Measurements from ENCODE around the gene HNF1B.

Gene HNF1B

DNA sequence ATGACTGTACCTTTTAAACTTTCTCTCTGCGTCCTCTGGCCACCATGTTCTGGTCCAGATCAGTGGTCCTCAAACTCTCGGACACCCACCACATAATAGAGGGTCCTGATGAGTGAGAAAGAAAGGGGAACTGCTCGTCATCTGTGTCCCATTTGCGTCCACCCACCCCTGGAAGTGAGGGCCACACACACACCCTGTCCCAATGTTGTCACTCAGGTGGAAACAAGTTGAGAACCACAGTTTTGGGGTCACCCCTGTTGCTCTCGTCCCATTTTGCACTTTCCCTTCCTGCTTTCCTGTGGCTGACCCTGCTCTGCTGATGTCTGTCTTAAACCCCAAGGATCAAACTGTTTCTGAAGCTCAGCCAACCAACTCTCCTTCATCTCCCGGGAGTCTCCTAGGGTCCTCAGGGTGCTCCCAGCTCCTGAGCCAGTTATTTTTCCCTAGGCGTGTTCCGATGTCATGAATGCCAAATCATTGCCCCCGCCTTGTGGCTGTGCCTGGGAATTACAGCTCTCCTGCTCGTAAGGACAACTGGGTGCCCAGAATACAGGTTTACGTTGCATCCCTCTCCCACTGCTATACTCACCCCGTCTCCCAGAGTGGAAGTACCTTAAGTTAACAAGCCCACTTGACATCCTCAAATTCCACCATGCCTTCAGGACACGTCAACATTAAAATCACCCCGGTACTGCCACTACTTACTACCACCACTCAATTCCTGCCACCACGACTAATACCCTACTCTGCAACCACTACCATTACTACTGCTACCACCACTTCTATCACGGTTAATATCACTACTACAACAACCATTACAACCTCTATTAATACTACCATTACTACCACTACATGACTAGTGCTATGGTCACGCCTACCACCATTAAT is 26.0 kb upstream of the HNF1B start:
- DNase-seq (ENCODE audit: low spot score in 2 of 2), result peak; percentile 11 to 59
- no peak overlapping the region for H3K27ac Mint-ChIP-seq
- no peaks in the 10 kb centered on the region for H3K36me3 Mint-ChIP-seq
- no peaks in the 10 kb centered on the region for H3K9me3 Mint-ChIP-seq
- peaks cover 31% of the 10 kb centered on the region for H3K4me1 Mint-ChIP-seq
- no peak overlapping the region for H3K4me3 Mint-ChIP-seq
- no peak for ATAC-seq

DNA sequence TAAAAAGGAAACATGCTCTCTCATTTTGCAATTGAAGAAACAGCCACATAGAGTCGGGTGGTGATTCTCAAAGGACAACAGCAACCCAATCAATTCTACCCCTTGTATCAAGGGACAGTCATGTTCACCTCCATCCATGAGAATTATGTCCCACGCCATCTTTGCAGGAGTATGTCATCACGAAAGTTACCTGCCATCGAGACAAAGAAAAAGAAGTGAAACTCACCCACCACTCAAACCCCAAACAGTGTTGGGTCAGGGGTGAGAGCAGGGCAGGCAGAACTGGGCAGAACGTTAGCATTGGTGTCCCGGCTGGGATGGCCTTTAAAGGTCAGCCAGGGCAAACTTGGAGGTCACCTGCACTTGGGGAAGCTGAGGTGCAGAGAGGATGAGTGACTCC is 24.2 kb upstream of the HNF1B start:
- DNase-seq (ENCODE audit: low spot score in 2 of 2), result no peak
- no peaks in the 10 kb centered on the region for H3K9me3 Mint-ChIP-seq
- no peak overlapping the region for H3K4me3 Mint-ChIP-seq
- no peaks in the 10 kb centered on the region for H3K36me3 Mint-ChIP-seq
- ATAC-seq, result no peak
- H3K27ac Mint-ChIP-seq, result no peak overlapping the region
- H3K4me1 Mint-ChIP-seq, result peaks cover 35% of the 10 kb centered on the region

DNA sequence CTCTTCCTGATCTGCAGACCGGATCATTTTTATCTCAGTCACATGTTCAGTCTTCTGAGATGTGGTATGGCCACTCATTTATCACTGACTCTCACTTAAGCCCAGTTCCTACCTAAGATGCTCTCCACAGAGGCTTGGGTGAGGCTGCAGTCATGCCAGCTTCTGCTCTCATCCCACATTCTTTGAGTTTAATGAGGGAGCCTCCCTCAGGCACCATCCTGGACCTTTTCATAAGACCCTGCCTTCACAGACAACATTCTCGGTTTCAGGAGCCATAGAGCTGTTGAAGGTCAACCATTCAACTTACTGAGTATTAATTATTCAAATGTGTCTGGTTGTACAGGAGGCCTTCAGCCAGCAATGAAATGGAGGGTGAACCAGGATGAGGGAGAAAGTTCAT is 23.6 kb upstream of the HNF1B start:
- Mint-ChIP-seq H3K36me3 (no peaks in the 10 kb centered on the region), H3K27ac (no peak overlapping the region), H3K9me3 (no peaks in the 10 kb centered on the region), H3K4me1 (peaks cover 30% of the 10 kb centered on the region), H3K4me3 (no peak overlapping the region)
- no peak for DNase-seq (ENCODE audit: low spot score in 2 of 2)
- ATAC-seq, result no peak

DNA sequence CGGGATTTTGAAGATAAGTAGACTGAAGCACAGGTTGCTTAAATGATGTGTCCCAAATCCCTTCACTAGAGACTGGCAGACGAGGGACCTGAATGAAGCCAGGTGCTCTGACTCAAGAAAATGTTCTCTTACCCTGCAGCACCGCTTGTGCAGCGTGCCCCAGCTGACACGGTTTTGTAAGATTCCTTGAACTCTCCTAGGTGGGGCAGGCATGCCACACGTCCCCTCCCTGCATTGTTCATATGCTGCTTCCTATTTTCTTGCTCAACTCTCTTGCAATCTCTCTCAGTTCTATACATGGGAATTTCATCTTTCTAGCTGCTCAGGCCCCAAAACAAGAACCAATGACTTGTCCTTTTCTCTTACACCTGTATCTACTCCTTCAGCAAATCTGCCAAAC is 22.1 kb upstream of the HNF1B start:
- Mint-ChIP-seq H3K4me3 (no peak overlapping the region), H3K27ac (no peak overlapping the region), H3K9me3 (no peaks in the 10 kb centered on the region), H3K4me1 (peaks cover 24% of the 10 kb centered on the region), H3K36me3 (no peaks in the 10 kb centered on the region)
- DNase-seq (ENCODE audit: low spot score in 2 of 2), result no peak
- ATAC-seq, result no peak

- no peak overlapping the region for H3K4me3 Mint-ChIP-seq
Observed at GRCh38 chr17:37764383-37764782, 19.5 kb upstream of the HNF1B start.

GRCh38 chr17:37762666-37763065 is 17.8 kb upstream of the HNF1B start:
- Mint-ChIP-seq H3K9me3 (no peaks in the 10 kb centered on the region), H3K4me3 (no peak overlapping the region), H3K4me1 (peaks cover 20% of the 10 kb centered on the region), H3K36me3 (no peaks in the 10 kb centered on the region), H3K27ac (no peak overlapping the region)
- DNase-seq (ENCODE audit: low spot score in 2 of 2) (no peak), ATAC-seq (no peak)

More at GRCh38 chr17:37764383-37764782, 19.5 kb upstream of the HNF1B start:
- Mint-ChIP-seq H3K9me3 (no peaks in the 10 kb centered on the region), H3K27ac (no peak overlapping the region), H3K4me1 (peaks cover 20% of the 10 kb centered on the region), H3K36me3 (no peaks in the 10 kb centered on the region)
- ATAC-seq (no peak), DNase-seq (ENCODE audit: low spot score in 2 of 2) (no peak)

- DNase-seq (ENCODE audit: low spot score in 2 of 2) (no peak), ATAC-seq (no peak)
- H3K4me1 Mint-ChIP-seq, result peaks cover 20% of the 10 kb centered on the region
- no peaks in the 10 kb centered on the region for H3K36me3 Mint-ChIP-seq
- no peak overlapping the region for H3K27ac Mint-ChIP-seq
- H3K4me3 Mint-ChIP-seq, result no peak overlapping the region
- no peaks in the 10 kb centered on the region for H3K9me3 Mint-ChIP-seq
Observed at GRCh38 chr17:37761961-37762360, 17.1 kb upstream of the HNF1B start.

DNA sequence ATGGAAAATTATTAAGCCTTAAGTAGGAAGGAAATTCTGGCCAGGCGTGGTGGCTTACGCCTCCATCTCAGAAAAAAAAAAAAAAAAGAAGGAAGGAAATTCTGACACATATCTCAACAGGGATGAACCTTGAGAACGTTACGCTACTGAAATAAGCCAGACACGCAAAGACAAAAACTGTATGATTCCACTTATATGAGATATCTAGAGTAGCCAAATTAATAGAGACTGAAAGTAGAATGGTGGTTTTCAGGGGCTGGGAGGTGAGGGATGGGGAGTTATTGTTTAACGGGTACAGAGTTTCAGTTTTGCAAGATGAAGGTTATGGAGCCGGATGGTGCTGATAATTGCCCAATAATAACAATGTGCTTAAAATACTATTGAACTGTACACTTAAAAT is 16.2 kb upstream of the HNF1B start:
- H3K4me1 Mint-ChIP-seq, result peaks cover 20% of the 10 kb centered on the region
- DNase-seq (ENCODE audit: low spot score in 2 of 2) (no peak), ATAC-seq (peak; percentile 53)
- H3K36me3 Mint-ChIP-seq, result no peaks in the 10 kb centered on the region
- no peaks in the 10 kb centered on the region for H3K9me3 Mint-ChIP-seq
- H3K4me3 Mint-ChIP-seq, result no peak overlapping the region
- no peak overlapping the region for H3K27ac Mint-ChIP-seq

- ATAC-seq (no peak), DNase-seq (ENCODE audit: low spot score in 2 of 2) (no peak)
- Mint-ChIP-seq H3K27ac (no peak overlapping the region), H3K36me3 (no peaks in the 10 kb centered on the region), H3K4me3 (no peak overlapping the region), H3K4me1 (peaks cover 9% of the 10 kb centered on the region), H3K9me3 (no peaks in the 10 kb centered on the region)
Observed at GRCh38 chr17:37759014-37759637, 14.3 kb upstream of the HNF1B start.

GRCh38 chr17:37756051-37756450 is 11.2 kb upstream of the HNF1B start:
- Mint-ChIP-seq H3K36me3 (no peaks in the 10 kb centered on the region), H3K4me3 (no peak overlapping the region), H3K9me3 (no peaks in the 10 kb centered on the region), H3K27ac (no peak overlapping the region), H3K4me1 (peaks cover 1% of the 10 kb centered on the region)
- ATAC-seq (no peak), DNase-seq (ENCODE audit: low spot score in 2 of 2) (no peak)

GRCh38 chr17:37755455-37755854 is 10.6 kb upstream of the HNF1B start:
- no peaks in the 10 kb centered on the region for H3K4me1 Mint-ChIP-seq
- H3K9me3 Mint-ChIP-seq, result no peaks in the 10 kb centered on the region
- H3K36me3 Mint-ChIP-seq, result no peaks in the 10 kb centered on the region
- no peak overlapping the region for H3K27ac Mint-ChIP-seq
- no peak for ATAC-seq
- no peak for DNase-seq (ENCODE audit: low spot score in 2 of 2)
- H3K4me3 Mint-ChIP-seq, result no peak overlapping the region

- H3K4me3 Mint-ChIP-seq, result no peak overlapping the region
- DNase-seq (ENCODE audit: low spot score in 2 of 2) (no peak), ATAC-seq (no peak)
- H3K4me1 Mint-ChIP-seq, result no peaks in the 10 kb centered on the region
- no peak overlapping the region for H3K27ac Mint-ChIP-seq
- no peaks in the 10 kb centered on the region for H3K9me3 Mint-ChIP-seq
- no peaks in the 10 kb centered on the region for H3K36me3 Mint-ChIP-seq
Observed at GRCh38 chr17:37754363-37754762, 9.5 kb upstream of the HNF1B start.

DNA sequence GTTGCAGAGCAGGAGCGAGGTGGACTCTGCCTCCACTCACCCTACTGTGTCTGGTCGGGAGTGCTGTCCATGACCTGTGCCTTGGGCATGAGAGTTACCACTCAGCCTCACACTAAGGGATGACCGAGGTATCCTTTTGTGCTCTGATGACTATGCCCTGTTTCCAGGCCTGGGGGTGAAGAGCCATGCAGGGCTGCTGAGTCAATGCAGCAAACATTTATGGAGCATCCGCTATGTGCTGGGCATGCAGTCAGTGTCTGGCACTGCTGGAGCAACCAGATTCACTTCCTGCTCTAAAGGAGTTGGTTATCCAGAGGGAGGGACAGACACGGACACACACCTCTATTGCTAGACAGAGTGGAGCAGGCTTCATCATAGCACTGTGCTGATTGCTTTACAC is 7.6 kb upstream of the HNF1B start:
- DNase-seq (ENCODE audit: low spot score in 2 of 2) (no peak), ATAC-seq (no peak)
- no peaks in the 10 kb centered on the region for H3K9me3 Mint-ChIP-seq
- no peaks in the 10 kb centered on the region for H3K4me1 Mint-ChIP-seq
- H3K27ac Mint-ChIP-seq, result no peak overlapping the region
- H3K36me3 Mint-ChIP-seq, result no peaks in the 10 kb centered on the region
- H3K4me3 Mint-ChIP-seq, result no peak overlapping the region

GRCh38 chr17:37750768-37751475 is 6.1 kb upstream of the HNF1B start:
- ATAC-seq (no peak), DNase-seq (ENCODE audit: low spot score in 2 of 2) (no peak)
- no peak overlapping the region for H3K27ac Mint-ChIP-seq
- no peaks in the 10 kb centered on the region for H3K36me3 Mint-ChIP-seq
- H3K9me3 Mint-ChIP-seq, result no peaks in the 10 kb centered on the region
- no peak overlapping the region for H3K4me3 Mint-ChIP-seq
- H3K4me1 Mint-ChIP-seq, result no peaks in the 10 kb centered on the region

GRCh38 chr17:37750292-37750691 is 5.4 kb upstream of the HNF1B start:
- Mint-ChIP-seq H3K36me3 (no peaks in the 10 kb centered on the region), H3K27ac (no peak overlapping the region), H3K9me3 (no peaks in the 10 kb centered on the region), H3K4me3 (no peak overlapping the region), H3K4me1 (peaks cover 3% of the 10 kb centered on the region)
- ATAC-seq, result no peak
- no peak for DNase-seq (ENCODE audit: low spot score in 2 of 2)

DNA sequence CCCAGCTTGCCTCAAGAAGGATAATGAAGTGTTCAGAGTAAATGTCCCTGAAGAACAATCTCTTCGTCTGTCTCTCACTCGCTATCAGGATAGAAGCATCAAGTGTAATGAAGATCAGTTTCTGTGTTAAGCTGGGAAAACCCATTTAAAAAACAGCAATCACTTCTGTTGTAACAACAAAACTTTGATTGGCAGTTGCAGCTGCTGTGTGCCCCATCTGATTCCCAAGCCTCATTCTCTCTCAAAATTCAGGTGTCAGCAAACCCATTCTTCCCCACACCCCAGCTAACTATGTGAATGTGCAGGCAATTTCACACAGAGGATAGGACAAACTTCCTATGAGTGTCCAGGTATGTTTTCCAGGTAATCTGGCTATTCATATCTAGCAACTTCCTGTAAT is 2.4 kb upstream of the HNF1B start:
- DNase-seq (ENCODE audit: low spot score in 2 of 2), result no peak
- no peak for ATAC-seq
- Mint-ChIP-seq H3K4me3 (no peak overlapping the region), H3K36me3 (no peaks in the 10 kb centered on the region), H3K9me3 (no peaks in the 10 kb centered on the region), H3K4me1 (peaks cover 22% of the 10 kb centered on the region), H3K27ac (no peak overlapping the region)
